ENCODE data around the gene TXNDC8. TPM values are rescaled to one million over a fixed set of nuclear protein-coding genes. Genes with fewer than 3 reads are reported as not detected.
A peak's percentile ranks its signal among the peaks of the same experiment; 100 is the strongest.
"Not testable (repeated sequence)": the region's sequence is repeated elsewhere in the genome, so short reads cannot be mapped to it uniquely, and the experiment has no call there.

The TXNDC8 gene
- total RNA-seq, 2 experiments from 2014 or later, result not detected

- CTCF ChIA-PET, result interaction anchor here (1.5 kb wide), 1 partner anchor 15 kb away, joined by 3 read pairs; no protein-coding TSS in a partner anchor
- H3K4me1 Mint-ChIP-seq (ENCODE audit: low read depth), result peaks cover 4% of the 10 kb centered on the region
- DNase-seq, result no peak
- no peak for ATAC-seq
- H3K27ac Mint-ChIP-seq, result no peak overlapping the region
- H3K27me3 Mint-ChIP-seq (ENCODE audit: low read depth), result peaks cover 2% of the 10 kb centered on the region
- no peak overlapping the region for H3K4me3 Mint-ChIP-seq
- H3K9me3 Mint-ChIP-seq (ENCODE audit: insufficient read depth), result no peaks in the 10 kb centered on the region
- POLR2A ChIA-PET, result no interaction called here
- no peaks in the 10 kb centered on the region for H3K36me3 Mint-ChIP-seq (ENCODE audit: low read depth)
Measured at GRCh38 chr9:110320651-110321445, 16.8 kb downstream of the TXNDC8 start.

GRCh38 chr9:110319781-110320492 is 17.7 kb downstream of the TXNDC8 start:
- H3K9me3 Mint-ChIP-seq (ENCODE audit: insufficient read depth), result no peaks in the 10 kb centered on the region
- peaks cover 4% of the 10 kb centered on the region for H3K4me1 Mint-ChIP-seq (ENCODE audit: low read depth)

GRCh38 chr9:110317911-110318310 is 19.8 kb downstream of the TXNDC8 start:
- H3K4me3 Mint-ChIP-seq, result no peak overlapping the region
- CTCF ChIA-PET, result no interaction called here
- H3K9me3 Mint-ChIP-seq (ENCODE audit: insufficient read depth), result no peaks in the 10 kb centered on the region
- H3K27ac Mint-ChIP-seq, result no peak overlapping the region
- H3K27me3 Mint-ChIP-seq (ENCODE audit: low read depth), result no peaks in the 10 kb centered on the region
- H3K36me3 Mint-ChIP-seq (ENCODE audit: low read depth), result no peaks in the 10 kb centered on the region
- H3K4me1 Mint-ChIP-seq (ENCODE audit: low read depth), result peaks cover 4% of the 10 kb centered on the region
- POLR2A ChIA-PET, result no interaction called here
- DNase-seq (no peak), ATAC-seq (no peak)

More at GRCh38 chr9:110319781-110320492, 17.7 kb downstream of the TXNDC8 start:
- Mint-ChIP-seq H3K27me3 (ENCODE audit: low read depth) (peaks cover 2% of the 10 kb centered on the region), H3K27ac (no peak overlapping the region), H3K36me3 (ENCODE audit: low read depth) (no peaks in the 10 kb centered on the region), H3K4me3 (no peak overlapping the region)
- ChIA-PET CTCF (no interaction called here), POLR2A (no interaction called here)
- ATAC-seq, result no peak
- DNase-seq, result no peak

- POLR2A ChIA-PET, result interaction anchor here (0.6 kb wide), 1 partner anchor 60 kb away, joined by 5 read pairs; the partner anchor contains the start of gene TXN
- H3K36me3 Mint-ChIP-seq (ENCODE audit: low read depth), result no peaks in the 10 kb centered on the region
Measured at GRCh38 chr9:110316261-110317075, 21.2 kb downstream of the TXNDC8 start.

GRCh38 chr9:110311978-110312377 is 25.7 kb downstream of the TXNDC8 start:
- CTCF ChIA-PET; H3K9me3 Mint-ChIP-seq (ENCODE audit: insufficient read depth); DNase-seq; H3K27me3 Mint-ChIP-seq (ENCODE audit: low read depth); POLR2A ChIA-PET; ATAC-seq; H3K4me3 Mint-ChIP-seq; H3K27ac Mint-ChIP-seq; H3K36me3 Mint-ChIP-seq (ENCODE audit: low read depth): not testable (repeated sequence)
- peaks cover 15% of the 10 kb centered on the region for H3K4me1 Mint-ChIP-seq (ENCODE audit: low read depth)

More at GRCh38 chr9:110316261-110317075, 21.2 kb downstream of the TXNDC8 start:
- Mint-ChIP-seq H3K4me3 (peak overlapping the region; percentile 57), H3K27ac (peak overlapping the region; percentile 18), H3K4me1 (ENCODE audit: low read depth) (peaks cover 4% of the 10 kb centered on the region), H3K27me3 (ENCODE audit: low read depth) (no peaks in the 10 kb centered on the region), H3K9me3 (ENCODE audit: insufficient read depth) (peaks cover 3% of the 10 kb centered on the region)
- no peak for DNase-seq
- CTCF ChIA-PET, result interaction anchor here (0.6 kb wide), 1 partner anchor 429 kb away, joined by 3 read pairs; no protein-coding TSS in a partner anchor
- ATAC-seq, result no peak

GRCh38 chr9:110309681-110310080 is 28.0 kb downstream of the TXNDC8 start:
- DNase-seq (no peak), ATAC-seq (no peak)
- Mint-ChIP-seq H3K27me3 (ENCODE audit: low read depth) (no peaks in the 10 kb centered on the region), H3K9me3 (ENCODE audit: insufficient read depth) (peaks cover 3% of the 10 kb centered on the region), H3K36me3 (ENCODE audit: low read depth) (no peaks in the 10 kb centered on the region), H3K4me1 (ENCODE audit: low read depth) (peaks cover 11% of the 10 kb centered on the region), H3K4me3 (no peak overlapping the region), H3K27ac (no peak overlapping the region)
- ChIA-PET POLR2A (no interaction called here), CTCF (no interaction called here)

- POLR2A ChIA-PET, result no interaction called here
- Mint-ChIP-seq H3K27ac (peak overlapping the region; percentile 59), H3K9me3 (ENCODE audit: insufficient read depth) (peaks cover 3% of the 10 kb centered on the region), H3K27me3 (ENCODE audit: low read depth) (no peaks in the 10 kb centered on the region), H3K36me3 (ENCODE audit: low read depth) (no peaks in the 10 kb centered on the region), H3K4me3 (no peak overlapping the region), H3K4me1 (ENCODE audit: low read depth) (peaks cover 11% of the 10 kb centered on the region)
- DNase-seq (no peak), ATAC-seq (no peak)
- CTCF ChIA-PET, result no interaction called here
Measured at GRCh38 chr9:110308633-110309038, 29.0 kb downstream of the TXNDC8 start.

- CTCF ChIA-PET, result no interaction called here
- POLR2A ChIA-PET, result no interaction called here
- Mint-ChIP-seq H3K9me3 (ENCODE audit: insufficient read depth) (no peaks in the 10 kb centered on the region), H3K4me3 (no peak overlapping the region), H3K27me3 (ENCODE audit: low read depth) (peaks cover 2% of the 10 kb centered on the region), H3K27ac (no peak overlapping the region), H3K36me3 (ENCODE audit: low read depth) (no peaks in the 10 kb centered on the region), H3K4me1 (ENCODE audit: low read depth) (peaks cover 11% of the 10 kb centered on the region)
- DNase-seq (no peak), ATAC-seq (no peak)
Measured at GRCh38 chr9:110307191-110307590, 30.5 kb downstream of the TXNDC8 start.

- peaks cover 2% of the 10 kb centered on the region for H3K27me3 Mint-ChIP-seq (ENCODE audit: low read depth)
- ATAC-seq (no peak), DNase-seq (no peak)
- ChIA-PET CTCF (no interaction called here), POLR2A (no interaction called here)
- peaks cover 2% of the 10 kb centered on the region for H3K4me1 Mint-ChIP-seq (ENCODE audit: low read depth)
- H3K36me3 Mint-ChIP-seq (ENCODE audit: low read depth), result no peaks in the 10 kb centered on the region
- no peaks in the 10 kb centered on the region for H3K9me3 Mint-ChIP-seq (ENCODE audit: insufficient read depth)
- H3K4me3 Mint-ChIP-seq, result no peak overlapping the region
- H3K27ac Mint-ChIP-seq, result no peak overlapping the region
Measured at GRCh38 chr9:110303133-110303532, 34.5 kb downstream of the TXNDC8 start.

GRCh38 chr9:110298043-110298605 is 39.5 kb downstream of the TXNDC8 start:
- Mint-ChIP-seq H3K4me1 (ENCODE audit: low read depth) (no peaks in the 10 kb centered on the region), H3K36me3 (ENCODE audit: low read depth) (no peaks in the 10 kb centered on the region), H3K4me3 (no peak overlapping the region), H3K27ac (no peak overlapping the region), H3K9me3 (ENCODE audit: insufficient read depth) (no peaks in the 10 kb centered on the region), H3K27me3 (ENCODE audit: low read depth) (peaks cover under 1% of the 10 kb centered on the region)
- POLR2A ChIA-PET, result no interaction called here
- CTCF ChIA-PET, result no interaction called here
- no peak for ATAC-seq
- no peak for DNase-seq

- Mint-ChIP-seq H3K9me3 (ENCODE audit: insufficient read depth) (no peaks in the 10 kb centered on the region), H3K4me1 (ENCODE audit: low read depth) (no peaks in the 10 kb centered on the region), H3K27me3 (ENCODE audit: low read depth) (no peaks in the 10 kb centered on the region), H3K4me3 (no peak overlapping the region), H3K36me3 (ENCODE audit: low read depth) (no peaks in the 10 kb centered on the region), H3K27ac (no peak overlapping the region)
- POLR2A ChIA-PET, result no interaction called here
- no peak for DNase-seq
- CTCF ChIA-PET, result no interaction called here
- ATAC-seq, result no peak
Measured at GRCh38 chr9:110293248-110293647, 44.4 kb downstream of the TXNDC8 start.
